ENCODE measurements around the gene STX18. TPM values are rescaled to one million over a fixed set of nuclear protein-coding genes. Genes with fewer than 3 reads are reported as not detected.
"Not testable (repeated sequence)": the region's sequence is repeated elsewhere in the genome, so short reads cannot be mapped to it uniquely, and the experiment has no call there.

The STX18 gene
- total RNA-seq, 1 experiment from 2014 or later = 32.7 TPM

DNA sequence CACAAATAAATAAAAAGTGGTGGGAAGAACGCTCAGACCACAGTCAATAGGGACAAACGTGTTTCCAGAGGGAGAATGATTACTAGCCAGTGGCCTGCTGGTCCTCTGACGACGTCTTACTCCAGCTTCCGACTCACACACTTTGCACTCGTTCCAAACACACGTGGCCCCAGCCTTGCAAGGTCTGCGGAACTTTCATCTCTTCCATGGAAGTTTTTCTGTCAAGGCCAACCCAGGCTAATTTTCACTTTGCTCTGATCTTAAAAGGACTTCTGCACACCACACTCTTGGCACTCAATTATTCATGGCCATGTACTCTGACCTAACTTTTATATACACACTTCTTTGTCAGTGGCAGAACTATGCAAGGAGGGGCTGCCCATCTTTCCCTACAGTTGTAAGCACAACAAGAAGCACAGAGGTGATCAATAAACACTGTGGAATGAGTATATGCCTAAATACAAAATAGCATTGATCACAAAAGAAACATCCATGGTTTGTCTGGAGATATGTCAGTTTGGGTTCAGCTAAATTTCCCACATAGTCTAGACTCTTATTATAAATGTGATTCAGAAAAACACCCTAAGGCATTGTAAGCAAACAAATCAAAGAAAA lies 69.4 kb downstream of the STX18 start:
- TF ChIP-seq, protein P1, sequence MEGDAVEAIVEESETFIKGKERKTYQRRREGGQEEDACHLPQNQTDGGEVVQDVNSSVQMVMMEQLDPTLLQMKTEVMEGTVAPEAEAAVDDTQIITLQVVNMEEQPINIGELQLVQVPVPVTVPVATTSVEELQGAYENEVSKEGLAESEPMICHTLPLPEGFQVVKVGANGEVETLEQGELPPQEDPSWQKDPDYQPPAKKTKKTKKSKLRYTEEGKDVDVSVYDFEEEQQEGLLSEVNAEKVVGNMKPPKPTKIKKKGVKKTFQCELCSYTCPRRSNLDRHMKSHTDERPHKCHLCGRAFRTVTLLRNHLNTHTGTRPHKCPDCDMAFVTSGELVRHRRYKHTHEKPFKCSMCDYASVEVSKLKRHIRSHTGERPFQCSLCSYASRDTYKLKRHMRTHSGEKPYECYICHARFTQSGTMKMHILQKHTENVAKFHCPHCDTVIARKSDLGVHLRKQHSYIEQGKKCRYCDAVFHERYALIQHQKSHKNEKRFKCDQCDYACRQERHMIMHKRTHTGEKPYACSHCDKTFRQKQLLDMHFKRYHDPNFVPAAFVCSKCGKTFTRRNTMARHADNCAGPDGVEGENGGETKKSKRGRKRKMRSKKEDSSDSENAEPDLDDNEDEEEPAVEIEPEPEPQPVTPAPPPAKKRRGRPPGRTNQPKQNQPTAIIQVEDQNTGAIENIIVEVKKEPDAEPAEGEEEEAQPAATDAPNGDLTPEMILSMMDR (IDR thresholded peaks at IDR 0.05; ENCODE audit: unreplicated experiment) = no peak
- no peak for DNase-seq (ENCODE audit: unreplicated experiment)
- peak overlapping the region; percentile 16 for H3K27ac Mint-ChIP-seq (ENCODE audit: low read depth, unreplicated experiment)
- intact Hi-C loops (cut with micrococcal nuclease) = no loop called here
- BruUV-seq (replicated peaks) = no TSS peak
- no peaks in the 10 kb centered on the region for H3K27me3 Mint-ChIP-seq (ENCODE audit: insufficient read depth, unreplicated experiment)
- no peaks in the 10 kb centered on the region for H3K9me3 Mint-ChIP-seq (ENCODE audit: unreplicated experiment)
- ChIA-PET POLR2A (interaction anchor here (1.0 kb wide), 1 partner anchor 9 kb away, joined by 3 read pairs; no protein-coding TSS in a partner anchor), CTCF (interaction anchor here (1.0 to 1.2 kb wide), 3 partner anchors 16 to 47 kb away, joined by 4 read pairs; no protein-coding TSS in a partner anchor)
- H3K4me1 Mint-ChIP-seq (ENCODE audit: insufficient read depth, unreplicated experiment) = peaks cover 24% of the 10 kb centered on the region
- no peak overlapping the region for H3K4me3 Mint-ChIP-seq (ENCODE audit: unreplicated experiment)
- H3K36me3 Mint-ChIP-seq (ENCODE audit: insufficient read depth, unreplicated experiment) = peaks cover 14% of the 10 kb centered on the region

DNA sequence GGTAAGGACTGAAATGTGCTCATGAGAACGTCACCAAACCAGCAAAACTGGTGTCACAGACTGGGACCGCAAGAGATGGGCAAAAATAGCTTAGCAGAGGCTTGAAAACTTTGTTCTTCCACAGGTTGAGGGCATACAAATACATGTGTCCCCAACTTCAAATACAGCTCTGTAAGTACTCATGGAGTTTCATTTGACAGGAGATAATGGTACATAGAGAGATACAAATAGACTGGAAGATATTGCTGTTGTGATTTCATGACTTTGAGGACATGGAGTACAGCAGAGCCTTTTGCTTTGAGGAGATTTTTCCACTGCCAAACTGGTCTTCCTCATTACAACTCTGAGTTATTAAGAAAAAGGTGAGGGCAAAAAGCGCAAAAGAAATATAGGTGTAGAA lies 70.7 kb downstream of the STX18 start:
- ChIA-PET CTCF (interaction anchor here (0.6 to 1.2 kb wide), 4 partner anchors 17 to 1857 kb away, joined by 3 to 4 read pairs (median 4); no protein-coding TSS in a partner anchor), POLR2A (interaction anchor here (0.5 kb wide), 1 partner anchor 55 kb away, joined by 3 read pairs; no protein-coding TSS in a partner anchor)
- intact Hi-C loops (cut with micrococcal nuclease) = no loop called here
- no peak overlapping the region for H3K27ac Mint-ChIP-seq (ENCODE audit: low read depth, unreplicated experiment)
- H3K27me3 Mint-ChIP-seq (ENCODE audit: insufficient read depth, unreplicated experiment) = no peaks in the 10 kb centered on the region
- H3K9me3 Mint-ChIP-seq (ENCODE audit: unreplicated experiment) = no peaks in the 10 kb centered on the region
- no peak for DNase-seq (ENCODE audit: unreplicated experiment)
- H3K36me3 Mint-ChIP-seq (ENCODE audit: insufficient read depth, unreplicated experiment) = peaks cover 23% of the 10 kb centered on the region
- no TSS peak for BruUV-seq (replicated peaks)
- TF ChIP-seq, protein P1 (IDR thresholded peaks at IDR 0.05; ENCODE audit: unreplicated experiment) = no peak
- H3K4me1 Mint-ChIP-seq (ENCODE audit: insufficient read depth, unreplicated experiment) = peaks cover 24% of the 10 kb centered on the region
- no peak overlapping the region for H3K4me3 Mint-ChIP-seq (ENCODE audit: unreplicated experiment)

DNA sequence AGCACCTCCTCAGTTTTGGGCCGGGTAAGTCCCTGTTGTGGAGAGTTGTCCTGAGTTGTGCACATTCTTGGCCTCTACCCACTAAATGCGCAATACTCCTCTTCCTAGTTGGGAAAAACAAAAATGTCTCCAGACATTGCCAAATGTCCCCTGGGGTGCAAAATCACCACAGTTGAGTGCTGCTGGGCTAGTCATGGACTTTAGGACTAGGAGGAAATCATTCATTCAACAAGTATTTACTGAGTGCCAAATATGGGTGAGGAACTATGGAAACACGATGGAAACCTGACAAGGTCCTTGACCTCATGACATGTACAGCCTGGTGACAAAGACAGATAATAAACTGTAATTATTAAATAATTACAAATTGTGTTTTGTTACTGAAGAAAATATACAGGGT lies 71.6 kb downstream of the STX18 start:
- peak; percentile 18 for DNase-seq (ENCODE audit: unreplicated experiment)
- Mint-ChIP-seq H3K4me1 (ENCODE audit: insufficient read depth, unreplicated experiment) (peaks cover 24% of the 10 kb centered on the region), H3K36me3 (ENCODE audit: insufficient read depth, unreplicated experiment) (peaks cover 31% of the 10 kb centered on the region), H3K4me3 (ENCODE audit: unreplicated experiment) (no peak overlapping the region), H3K27me3 (ENCODE audit: insufficient read depth, unreplicated experiment) (no peaks in the 10 kb centered on the region), H3K9me3 (ENCODE audit: unreplicated experiment) (no peaks in the 10 kb centered on the region), H3K27ac (ENCODE audit: low read depth, unreplicated experiment) (no peak overlapping the region)
- CTCF ChIA-PET = interaction anchor here (0.6 to 1.0 kb wide), 2 partner anchors 18 to 65 kb away, joined by 3 read pairs; no protein-coding TSS in a partner anchor
- POLR2A ChIA-PET = no interaction called here
- BruUV-seq (replicated peaks) = no TSS peak
- intact Hi-C loops (cut with micrococcal nuclease) = no loop called here
- TF ChIP-seq, protein P1 (IDR thresholded peaks at IDR 0.05; ENCODE audit: unreplicated experiment) = no peak

DNA sequence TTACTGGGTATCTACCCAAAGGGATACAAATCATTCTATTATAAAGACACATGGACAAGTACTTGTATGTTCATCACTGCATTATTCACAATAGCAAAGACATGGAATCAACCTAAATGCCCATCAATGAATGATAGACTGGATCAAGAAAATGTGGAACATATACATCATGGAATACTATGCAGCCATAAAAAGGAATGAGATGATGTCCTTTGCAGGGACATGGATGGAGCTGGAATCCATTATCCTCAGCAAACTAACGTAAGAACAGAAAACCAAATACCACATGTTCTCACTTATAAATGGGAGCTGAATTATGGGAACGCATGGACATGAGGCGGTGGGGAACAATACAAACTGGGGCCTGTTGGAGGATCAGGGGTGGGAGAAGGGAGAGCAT lies 76.6 kb downstream of the STX18 start:
- DNase-seq (ENCODE audit: unreplicated experiment); H3K27ac Mint-ChIP-seq (ENCODE audit: low read depth, unreplicated experiment); BruUV-seq (replicated peaks); intact Hi-C loops (cut with micrococcal nuclease); H3K27me3 Mint-ChIP-seq (ENCODE audit: insufficient read depth, unreplicated experiment); H3K9me3 Mint-ChIP-seq (ENCODE audit: unreplicated experiment); H3K4me3 Mint-ChIP-seq (ENCODE audit: unreplicated experiment); POLR2A ChIA-PET; H3K4me1 Mint-ChIP-seq (ENCODE audit: insufficient read depth, unreplicated experiment): not testable (repeated sequence)
- H3K36me3 Mint-ChIP-seq (ENCODE audit: insufficient read depth, unreplicated experiment) = peaks cover 32% of the 10 kb centered on the region
- CTCF ChIA-PET = interaction anchor here (0.9 to 1.3 kb wide), 2 partner anchors 22 to 1203 kb away, joined by 3 read pairs; no protein-coding TSS in a partner anchor
